HepG2 (cell line): ENCODE measurements around the gene SELENOV. TPM values are rescaled to one million over a fixed set of nuclear protein-coding genes. Genes with fewer than 3 reads are reported as not detected.

ENCODE experiments used
- HNF1B ChIP-seq: sonication (generic); formaldehyde crosslinking; IDR thresholded peaks from 2 replicates; pipeline ENCODE4 v1.5.1; 2020; ENCODE audit warnings: mild to moderate bottlenecking, moderate library complexity, missing genetic modification reagents
- IKZF1 ChIP-seq: fragments of 450-650 bp; IDR thresholded peaks from 2 replicates; pipeline ENCODE4 v1.7.1; 2016
- KAT7 ChIP-seq: IDR thresholded peaks from 2 replicates; pipeline ENCODE4 v1.6.1; 2018; ENCODE audit warnings: borderline replicate concordance, missing compliant biosample characterization
- KLF13 ChIP-seq: sonication (generic); formaldehyde crosslinking; IDR thresholded peaks from 2 replicates; pipeline ENCODE4 v1.4.0; 2020; ENCODE audit warnings: mild to moderate bottlenecking, missing genetic modification reagents
- MED8 ChIP-seq: sonication (generic); formaldehyde crosslinking; IDR thresholded peaks from 2 replicates; pipeline ENCODE4 v1.8.1; 2023; ENCODE audit warnings: mild to moderate bottlenecking, missing genetic modification reagents; ENCODE audit not compliant: insufficient replicate concordance
- MIER2 ChIP-seq: IDR thresholded peaks from 2 replicates; pipeline ENCODE4 v1.6.1; 2016; ENCODE audit warnings: missing biosample characterization, missing genetic modification reagents
- NBN ChIP-seq: fragments of 450-650 bp; conservative IDR thresholded peaks from 2 replicates; pipeline ENCODE4 v1.6.1; 2017
- SOX6 ChIP-seq, 2 experiments: fragments of 450-650 bp in 1 of 2; sonication (generic) in 1 of 2; formaldehyde crosslinking in 1 of 2; IDR thresholded peaks; 2 replicates each; pipeline versions ENCODE4 v1.4.0 to v1.6.1; 2017 to 2020; ENCODE audit warnings: antibody characterized with exemption in 1 of 2, mild to moderate bottlenecking in 1 of 2, missing genetic modification reagents in 1 of 2
- YEATS2 ChIP-seq: sonication (generic); formaldehyde crosslinking; IDR thresholded peaks from 2 replicates; pipeline ENCODE4 v1.4.0; 2020; ENCODE audit warnings: missing genetic modification reagents, borderline replicate concordance
- ZBTB40 ChIP-seq, 2 experiments: fragments of 450-650 bp in 1 of 2; sonication (generic) in 1 of 2; formaldehyde crosslinking in 1 of 2; IDR thresholded peaks; 2 replicates each; pipeline versions ENCODE4 v1.6.1 to v1.8.0; 2016 to 2022; ENCODE audit warnings: antibody characterized with exemption in 1 of 2, mild to moderate bottlenecking in 1 of 2, missing genetic modification reagents in 1 of 2
- ZFP36 ChIP-seq: fragments of 150-350 bp; IDR thresholded peaks from 2 replicates; pipeline ENCODE4 v1.6.1; 2018; ENCODE audit warnings: borderline replicate concordance, low read length, low read depth; ENCODE audit not compliant: partially characterized antibody
- ZNF138 ChIP-seq: sonication (generic); formaldehyde crosslinking; IDR thresholded peaks from 2 replicates; pipeline ENCODE4 v1.5.0; 2020; ENCODE audit warnings: mild to moderate bottlenecking, low read depth, missing genetic modification reagents
- ZNF280B ChIP-seq: sonication (generic); formaldehyde crosslinking; IDR thresholded peaks from 2 replicates; pipeline ENCODE4 v1.5.0; 2020; ENCODE audit warnings: missing genetic modification reagents, mild to moderate bottlenecking, borderline replicate concordance
- ZNF331 ChIP-seq: sonication (generic); formaldehyde crosslinking; IDR thresholded peaks from 2 replicates; pipeline ENCODE4 v1.4.0; 2020; ENCODE audit warnings: missing genetic modification reagents
- ZNF33B ChIP-seq: sonication (generic); formaldehyde crosslinking; IDR thresholded peaks from 2 replicates; pipeline ENCODE4 v1.5.1; 2020; ENCODE audit warnings: mild to moderate bottlenecking, missing genetic modification reagents
- ZNF816 ChIP-seq: sonication (generic); formaldehyde crosslinking; IDR thresholded peaks from 2 replicates; pipeline ENCODE4 v1.8.0; 2022; ENCODE audit warnings: missing genetic modification reagents, mild to moderate bottlenecking, borderline replicate concordance
- polyA plus RNA-seq, 8 experiments: library from polyadenylated mRNA; depleted of rRNA in 3 of 8; stranded (reverse) in 7 of 8; unstranded in 1 of 8; fragments of >200 nt; fragmentation: Illumina TruSeq in 4 of 8; extraction: Trizol in 4 of 8; gene quantifications; 2 replicates each; pipeline versions ENCODE4 v1.2.1 to v1.2.3, GENCODE V29; 2011 to 2016; ENCODE audit warnings: low read depth in 4 of 8, missing spikeins in 1 of 8, mixed read lengths in 1 of 8; ENCODE audit not compliant: insufficient read depth in 1 of 8
- total RNA-seq, 5 experiments: library from RNA; depleted of rRNA; stranded (reverse); fragments of >200 nt; fragmentation: Illumina TruSeq; extraction: Trizol; gene quantifications; 2 replicates each; pipeline ENCODE4 v1.2.3, GENCODE V29; 2016; ENCODE audit warnings: low read depth in 1 of 5

The SELENOV gene
- total and polyA plus RNA-seq, 2 of the 13 experiments (the other 11 are each of a cell fraction or from before 2014, with no cell fraction given) = not detected

DNA sequence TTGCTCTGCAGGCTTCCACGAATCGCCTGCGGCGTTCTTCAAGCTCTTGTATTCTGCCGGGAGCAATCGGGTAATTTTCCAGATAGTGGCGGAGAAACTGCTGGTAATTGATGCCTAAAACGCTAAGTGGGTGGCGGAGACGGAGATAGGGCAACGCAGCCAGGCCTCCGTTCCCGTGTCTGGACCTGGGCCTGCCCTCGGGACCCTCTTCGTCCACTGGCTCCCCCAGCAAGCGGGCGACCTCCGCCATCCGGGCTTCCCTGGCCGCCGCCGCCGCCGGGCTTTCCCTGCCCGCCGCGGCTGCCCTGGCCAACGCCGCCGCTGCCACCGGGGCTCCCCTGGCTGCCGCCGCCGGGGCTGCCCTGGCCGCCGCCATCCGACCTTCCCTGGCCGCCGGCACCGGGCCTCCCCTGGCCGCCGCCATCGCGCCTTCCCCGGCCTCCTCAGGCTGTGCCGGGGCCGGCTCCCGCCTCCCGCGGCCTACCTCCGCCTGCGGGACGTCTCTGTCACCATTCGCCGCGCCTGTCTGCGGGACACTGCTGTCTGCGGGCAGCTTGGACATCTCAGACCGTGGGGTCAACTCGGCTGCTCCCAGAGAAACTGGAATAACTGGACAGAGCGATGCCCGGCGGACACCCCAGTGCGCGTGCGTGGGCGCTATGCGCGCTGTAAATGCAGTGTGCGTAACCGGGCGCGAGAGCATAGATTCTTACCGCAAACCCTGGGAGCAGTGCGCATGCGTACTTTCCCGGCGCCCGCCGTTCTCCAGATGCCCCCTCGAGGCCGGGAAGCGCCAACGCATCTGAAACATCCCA, 24.8 kb downstream of the SELENOV start, which contains the start of gene EID2 (continued):
- TF ChIP-seq ZNF331 (CRISPR knock-in tag) (0 out of 2 replicates have a peak, but pooled peaks have one; percentile 22), MED8 (CRISPR knock-in tag) (no peak), ZNF33B (CRISPR knock-in tag) (no peak), ZFP36 (no peak), ZNF138 (CRISPR knock-in tag) (0 out of 2 replicates have a peak, but pooled peaks have one; percentile 36), NBN (no peak), IKZF1 (no peak), MIER2 (CRISPR knock-in tag) (no peak), SOX6 (IDR thresholded peaks at IDR 0.05) (no peak), SOX6 (CRISPR knock-in tag; IDR thresholded peaks at IDR 0.05) (peak; percentile 43; the same call in 1 of the 2 replicates), KLF13 (CRISPR knock-in tag) (no peak), KAT7 (no peak; the same call in 1 of the 2 replicates), ZNF280B (peak; percentile 95; the same call in 1 of the 2 replicates), HNF1B (CRISPR knock-in tag) (peak; percentile 71; the same call in 1 of the 2 replicates), ZNF816 (no peak), YEATS2 (CRISPR knock-in tag) (peak; percentile 79; the same call in 1 of the 2 replicates), ZBTB40 (IDR thresholded peaks at IDR 0.05) (no peak), ZBTB40 (CRISPR knock-in tag; IDR thresholded peaks at IDR 0.05) (no peak)
